Panc1 (cell line): ENCODE results near the gene OR51G1. TPM values are rescaled to one million over a fixed set of nuclear protein-coding genes. Genes with fewer than 3 reads are reported as not detected.

Source experiments
- ATAC-seq: fragments of 200-7000 bp; cut with Tn5 transposase; 2 replicates; pipeline ENCODE4 v1.9.1; 2020; ENCODE audit warnings: mild to moderate bottlenecking, moderate library complexity
- BruUV-seq: library from RNA; stranded (reverse); fragments of 400-500 nt; replicated peaks from 2 replicates; lab custom pipeline; 2021; lab: Mats Ljungman, UMichigan
- CTCF ChIA-PET: fragments of 300-600 bp; sonication (Branson Sonifier 250); formaldehyde crosslinking; loops from one replicate; lab custom pipeline; 2022; ENCODE audit warnings: antibody characterized with exemption; lab: Charles Lee
- POLR2A ChIA-PET: fragments of 300-600 bp; sonication (Branson Sonifier 250); formaldehyde crosslinking; loops from one replicate; lab custom pipeline; 2022; ENCODE audit warnings: antibody characterized with exemption; lab: Charles Lee
- DNase-seq: peaks from one replicate; pipeline ENCODE4 v3.0.0-alpha.2; 2010; ENCODE audit warnings: low read depth, low spot score
- H3K27ac ChIP-seq: 2 replicates; pipeline ENCODE4 v1.5.1; 2011; ENCODE audit warnings: mild to moderate bottlenecking, low read length, inconsistent platforms
- H3K27me3 ChIP-seq: fragments of 200-500 bp; sonication (Bioruptor generic); 2 replicates; pipeline ENCODE4 v1.6.0; 2014; ENCODE audit warnings: low read length, inconsistent platforms; ENCODE audit not compliant: control insufficient read depth, insufficient read depth
- H3K36me3 ChIP-seq: fragments of 200-500 bp; sonication (Bioruptor generic); 2 replicates; pipeline ENCODE4 v1.5.1; 2014; ENCODE audit warnings: inconsistent platforms, mild to moderate bottlenecking, low read length, moderate library complexity; ENCODE audit not compliant: control insufficient read depth, insufficient read depth
- H3K4me1 ChIP-seq: 2 replicates; pipeline ENCODE4 v1.5.1; 2011; ENCODE audit warnings: inconsistent platforms, mild to moderate bottlenecking, low read length, moderate library complexity; ENCODE audit not compliant: control insufficient read depth, insufficient read depth
- H3K4me3 ChIP-seq, 2 experiments: 2 replicates each; pipeline ENCODE4 v1.5.1; 2011 to 2012; ENCODE audit warnings: low read depth in 2 of 2, low read length in 2 of 2, mild to moderate bottlenecking in 2 of 2, inconsistent platforms in 1 of 2, moderate library complexity in 1 of 2
- H3K9me3 ChIP-seq: fragments of 200-500 bp; sonication (Bioruptor generic); 2 replicates; pipeline ENCODE4 v1.5.1; 2014; ENCODE audit warnings: low read depth, mild to moderate bottlenecking, inconsistent platforms, low read length, moderate library complexity; ENCODE audit not compliant: control insufficient read depth, insufficient read depth
- CTCF ChIP-seq: fragments of 450-650 bp; IDR thresholded peaks from 2 replicates; pipeline ENCODE4 v1.5.1; 2017; ENCODE audit warnings: mild to moderate bottlenecking
- POLR2AphosphoS5 ChIP-seq: IDR thresholded peaks from 2 replicates; pipeline ENCODE4 v1.6.1; 2012; ENCODE audit warnings: mild to moderate bottlenecking, low read depth, low read length, moderate library complexity
- REST ChIP-seq, 2 experiments: IDR thresholded peaks; 2 replicates each; pipeline ENCODE4 v1.6.1; 2011 to 2012; ENCODE audit warnings: low read depth in 2 of 2, control low read depth in 1 of 2, low read length in 1 of 2, mild to moderate bottlenecking in 1 of 2, moderate library complexity in 1 of 2; ENCODE audit not compliant: insufficient read depth in 1 of 2
- SIN3A ChIP-seq: IDR thresholded peaks from 2 replicates; pipeline ENCODE4 v1.6.1; 2012; ENCODE audit warnings: low read depth, mild to moderate bottlenecking, low read length, moderate library complexity, borderline replicate concordance; ENCODE audit not compliant: insufficient read depth
- TCF7L2 ChIP-seq: IDR thresholded peaks from 2 replicates; pipeline ENCODE4 v1.6.1; 2011; ENCODE audit warnings: mild to moderate bottlenecking, low read depth, low read length, inconsistent platforms
- in situ Hi-C: cut with HindIII; loops from 2 replicates; pipeline ENCODE4 v1.10.0; 2016; ENCODE audit warnings: low sequenced_read_pairs, low pct_unique_long_range_greater_than_20kb
- intact Hi-C: fragments of 100-400 bp; cut with micrococcal nuclease; formaldehyde crosslinking; loops from one replicate; pipeline ENCODE4 v1.10.0; 2022; ENCODE audit not compliant: unreplicated experiment
- total RNA-seq: library from RNA; stranded (reverse); gene quantifications from one replicate; pipeline ENCODE4 v1.2.1, GENCODE V29; 2021; ENCODE audit not compliant: unreplicated experiment

The OR51G1 gene
- total RNA-seq, 1 experiment from 2014 or later, result not detected

GRCh38 chr11:4884361-4884760 is 39.8 kb downstream of the OR51G1 start:
- ATAC-seq (no peak), DNase-seq (no peak)
- no peak overlapping the region for H3K27ac ChIP-seq
- no peaks in the 10 kb centered on the region for H3K36me3 ChIP-seq
- no peaks in the 10 kb centered on the region for H3K27me3 ChIP-seq
- no peaks in the 10 kb centered on the region for H3K9me3 ChIP-seq
- H3K4me3 ChIP-seq, result no peak overlapping the region
- TF ChIP-seq CTCF, result no peak
- TF ChIP-seq POLR2AphosphoS5, result no peak
- TF ChIP-seq SIN3A, result no peak
- no peak for TF ChIP-seq TCF7L2
- in situ Hi-C loops, result no loop called here
- BruUV-seq, result no TSS peak
- intact Hi-C loops, result no loop called here
- CTCF ChIA-PET, result no interaction called here
- H3K4me1 ChIP-seq, result no peaks in the 10 kb centered on the region
- POLR2A ChIA-PET, result no interaction called here

GRCh38 chr11:4882543-4882942 is 41.6 kb downstream of the OR51G1 start:
- in situ Hi-C loops, result no loop called here
- intact Hi-C loops, result no loop called here

More at GRCh38 chr11:4882543-4882942, 41.6 kb downstream of the OR51G1 start:
- POLR2A ChIA-PET, result no interaction called here
- no TSS peak for BruUV-seq
- Histone ChIP-seq H3K27me3 (no peaks in the 10 kb centered on the region), H3K9me3 (no peaks in the 10 kb centered on the region), H3K27ac (no peak overlapping the region), H3K4me1 (no peaks in the 10 kb centered on the region), H3K4me3 (no peak overlapping the region), H3K36me3 (no peaks in the 10 kb centered on the region)
- no peak for DNase-seq
- ATAC-seq, result no peak
- CTCF ChIA-PET, result interaction anchor here (0.6 kb wide), 1 partner anchor 36 kb away, joined by 8 read pairs; no protein-coding TSS in a partner anchor
- no peak for TF ChIP-seq CTCF
- TF ChIP-seq REST (IDR thresholded peaks at IDR 0.05; ENCODE audit: insufficient read depth in 1 of 2, low read depth in 2 of 2, low read length in 1 of 2), result no peak
- TF ChIP-seq POLR2AphosphoS5, result no peak
- TF ChIP-seq SIN3A, result no peak
- no peak for TF ChIP-seq TCF7L2
